AG04449 (cell line): Measurements from ENCODE around the gene CYP1A1.

Source experiments
- CTCF ChIA-PET: fragments of 350-600 bp; formaldehyde crosslinking; extraction: SDS; loops from one replicate; lab custom pipeline; 2021; ENCODE audit warnings: antibody characterized with exemption; lab: Yijun Ruan, JAX
- POLR2A ChIA-PET: fragments of 400-600, 350-600 bp; formaldehyde crosslinking; extraction: SDS; loops from one replicate; lab custom pipeline; 2020; ENCODE audit warnings: antibody characterized with exemption, inconsistent platforms; lab: Yijun Ruan, JAX
- DNase-seq: peaks from one replicate; pipeline ENCODE4 v3.0.0-alpha.2; 2010; ENCODE audit warnings: low read depth, low spot score
- H3K4me3 ChIP-seq: 2 replicates; pipeline ENCODE4 v1.5.1; 2011; ENCODE audit warnings: low read depth, mild to moderate bottlenecking, control low read depth, low read length
- CTCF ChIP-seq: IDR thresholded peaks from one replicate; pipeline ENCODE4 v1.5.1; 2011; ENCODE audit warnings: mild to moderate bottlenecking, moderate library complexity, low read length, control low read depth, inconsistent platforms; ENCODE audit not compliant: insufficient read depth; ENCODE audit errors: missing control alignments

Gene CYP1A1

GRCh38 chr15:74695597-74696397, 29.5 kb downstream of the CYP1A1 start, which contains the start of gene EDC3:
TSS of gene EDC3 (minus strand) at chr15:74696024. CDS start at chr15:74675124, 20,900 bp downstream.
- POLR2A ChIA-PET = no interaction called here
- peak; percentile 14 for DNase-seq
- no peak for TF ChIP-seq CTCF
- peak within 1 kb of the TSS; percentile 98 for H3K4me3 ChIP-seq
- CTCF ChIA-PET = interaction anchor here (0.7 to 1.2 kb wide), 6 partner anchors 12 to 61 kb away, joined by 3 to 5 read pairs (median 3); no protein-coding TSS in a partner anchor

- ChIA-PET CTCF (no interaction called here), POLR2A (no interaction called here)
- no peak overlapping the region for H3K4me3 ChIP-seq
- no peak for TF ChIP-seq CTCF
- no peak for DNase-seq
Measured at GRCh38 chr15:74692327-74692726, 33.0 kb downstream of the CYP1A1 start.

- POLR2A ChIA-PET = no interaction called here
- CTCF ChIA-PET = interaction anchor here (1.1 to 1.8 kb wide), 2 partner anchors 12 to 49 kb away, joined by 5 to 7 read pairs; partner anchors contain the start of gene EDC3
- no peak for TF ChIP-seq CTCF
- no peak for DNase-seq
- no peak overlapping the region for H3K4me3 ChIP-seq
Measured at GRCh38 chr15:74683758-74684157, 41.6 kb downstream of the CYP1A1 start.

GRCh38 chr15:74682954-74683353, 42.4 kb downstream of the CYP1A1 start:
- CTCF ChIA-PET = interaction anchor here (0.9 to 1.8 kb wide), 4 partner anchors 49 to 88 kb away, joined by 3 to 7 read pairs (median 4); no protein-coding TSS in a partner anchor
- no peak for DNase-seq
- TF ChIP-seq CTCF = no peak
- H3K4me3 ChIP-seq = no peak overlapping the region
- POLR2A ChIA-PET = no interaction called here

- DNase-seq = no peak
- ChIA-PET CTCF (interaction anchor here (1.2 kb wide), 1 partner anchor 49 kb away, joined by 3 read pairs; no protein-coding TSS in a partner anchor), POLR2A (no interaction called here)
- no peak overlapping the region for H3K4me3 ChIP-seq
- no peak for TF ChIP-seq CTCF
Measured at GRCh38 chr15:74680456-74680855, 44.9 kb downstream of the CYP1A1 start.

GRCh38 chr15:74676801-74677200, 48.5 kb downstream of the CYP1A1 start:
- POLR2A ChIA-PET = no interaction called here
- CTCF ChIA-PET = interaction anchor here (1.4 kb wide), 1 partner anchor 92 kb away, joined by 3 read pairs; no protein-coding TSS in a partner anchor
- DNase-seq = no peak
- H3K4me3 ChIP-seq = no peak overlapping the region
- TF ChIP-seq CTCF = no peak
